Endodermal cell (in vitro differentiated cells): ENCODE measurements around the gene LINC00305. TPM values are rescaled to one million over a fixed set of nuclear protein-coding genes. Genes with fewer than 3 reads are reported as not detected.

ENCODE experiments used
- DNase-seq: peaks from one replicate; pipeline ENCODE4 v3.0.0-alpha.2; 2017
- H3K27ac ChIP-seq: 2 replicates; pipeline ENCODE4 v1.5.1; 2013; ENCODE audit warnings: mild to moderate bottlenecking, low read depth, low read length, moderate library complexity
- H3K27me3 ChIP-seq: 2 replicates; pipeline ENCODE4 v1.6.1; 2013; ENCODE audit warnings: mild to moderate bottlenecking, low read length, moderate library complexity; ENCODE audit not compliant: insufficient read depth, control insufficient read depth, poor library complexity, severe bottlenecking
- H3K36me3 ChIP-seq: 2 replicates; pipeline ENCODE4 v1.7.0; 2013; ENCODE audit warnings: mild to moderate bottlenecking, low read length, moderate library complexity; ENCODE audit not compliant: control insufficient read depth, insufficient read depth
- H3K4me1 ChIP-seq: one replicate; pipeline ENCODE4 v1.7.0; 2013; ENCODE audit warnings: low read length; ENCODE audit not compliant: control insufficient read depth, insufficient read depth
- H3K4me3 ChIP-seq: 2 replicates; pipeline ENCODE4 v1.5.1; 2013; ENCODE audit warnings: mild to moderate bottlenecking, low read length, moderate library complexity
- H3K9ac ChIP-seq: 2 replicates; pipeline ENCODE4 v1.6.1; 2013; ENCODE audit warnings: mild to moderate bottlenecking, low read length, moderate library complexity; ENCODE audit not compliant: poor library complexity, severe bottlenecking; ENCODE audit errors: extremely low read depth
- H3K9me3 ChIP-seq: 2 replicates; pipeline ENCODE4 v1.6.1; 2013; ENCODE audit warnings: mild to moderate bottlenecking, low read length, moderate library complexity; ENCODE audit not compliant: control insufficient read depth
- H3K27ac Mint-ChIP-seq: 2 replicates; pipeline ENCODE4 v1.8.0; 2020; ENCODE audit warnings: mixed read lengths
- H3K27me3 Mint-ChIP-seq: 2 replicates; pipeline ENCODE4 v1.8.0; 2021; ENCODE audit warnings: mild to moderate bottlenecking, mixed read lengths; ENCODE audit not compliant: insufficient read depth
- H3K36me3 Mint-ChIP-seq: 2 replicates; pipeline ENCODE4 v1.8.0; 2020; ENCODE audit warnings: low read depth, mixed read lengths
- H3K4me1 Mint-ChIP-seq: 2 replicates; pipeline ENCODE4 v1.8.0; 2020; ENCODE audit warnings: mixed read lengths
- H3K4me3 Mint-ChIP-seq: 2 replicates; pipeline ENCODE4 v1.8.0; 2020; ENCODE audit warnings: mild to moderate bottlenecking, moderate library complexity, mixed read lengths
- H3K9me3 Mint-ChIP-seq: 2 replicates; pipeline ENCODE4 v1.8.0; 2020; ENCODE audit warnings: mild to moderate bottlenecking, mixed read lengths
- WGBS, 2 experiments: methylation state at CpG; one replicate each; pipeline versions ENCODE4 v1.1.5 to v1.1.7; 2013; ENCODE audit warnings: missing lambda C conversion rate in 2 of 2, mixed read lengths in 1 of 2; ENCODE audit not compliant: insufficient coverage in 1 of 2, insufficient read length in 1 of 2; 5-methylcytosine and 5-hydroxymethylcytosine counted together
- total RNA-seq, 2 donors: library from RNA; stranded (reverse); fragmentation: NEBNext Ultra II Directional in 1 of 2; extraction: Animal tissue kit (Norgen Biotek cat#: 25700) in 1 of 2; gene quantifications; 2 replicates in 1 of 2; 3 replicates in 1 of 2; pipeline ENCODE4 v1.2.1, GENCODE V29; 2021
- TF ChIP-seq, protein P1 (sequence below): fragments of 200-600 bp; sonication (generic); conservative IDR thresholded peaks from 2 replicates; pipeline ENCODE4 v1.5.0; 2021; ENCODE audit warnings: antibody characterized with exemption, mild to moderate bottlenecking

LINC00305 gene
- total RNA-seq, 2 donors from 2014 or later, result not detected

GRCh38 chr18:64131314-64131713 is 17.6 kb downstream of the LINC00305 start:
- H3K9me3 Mint-ChIP-seq, result no peaks in the 10 kb centered on the region
- Histone ChIP-seq H3K4me3 (no peak overlapping the region), H3K27ac (no peak overlapping the region), H3K9me3 (no peaks in the 10 kb centered on the region), H3K36me3 (no peaks in the 10 kb centered on the region), H3K27me3 (no peaks in the 10 kb centered on the region), H3K9ac (no peak overlapping the region), H3K4me1 (peaks cover 5% of the 10 kb centered on the region)
- 92 to 100% methylated on average over 1 to 2 of the region's 2 CpGs for WGBS, 2 experiments
- H3K4me1 Mint-ChIP-seq, result peaks cover 17% of the 10 kb centered on the region
- TF ChIP-seq, protein P1, sequence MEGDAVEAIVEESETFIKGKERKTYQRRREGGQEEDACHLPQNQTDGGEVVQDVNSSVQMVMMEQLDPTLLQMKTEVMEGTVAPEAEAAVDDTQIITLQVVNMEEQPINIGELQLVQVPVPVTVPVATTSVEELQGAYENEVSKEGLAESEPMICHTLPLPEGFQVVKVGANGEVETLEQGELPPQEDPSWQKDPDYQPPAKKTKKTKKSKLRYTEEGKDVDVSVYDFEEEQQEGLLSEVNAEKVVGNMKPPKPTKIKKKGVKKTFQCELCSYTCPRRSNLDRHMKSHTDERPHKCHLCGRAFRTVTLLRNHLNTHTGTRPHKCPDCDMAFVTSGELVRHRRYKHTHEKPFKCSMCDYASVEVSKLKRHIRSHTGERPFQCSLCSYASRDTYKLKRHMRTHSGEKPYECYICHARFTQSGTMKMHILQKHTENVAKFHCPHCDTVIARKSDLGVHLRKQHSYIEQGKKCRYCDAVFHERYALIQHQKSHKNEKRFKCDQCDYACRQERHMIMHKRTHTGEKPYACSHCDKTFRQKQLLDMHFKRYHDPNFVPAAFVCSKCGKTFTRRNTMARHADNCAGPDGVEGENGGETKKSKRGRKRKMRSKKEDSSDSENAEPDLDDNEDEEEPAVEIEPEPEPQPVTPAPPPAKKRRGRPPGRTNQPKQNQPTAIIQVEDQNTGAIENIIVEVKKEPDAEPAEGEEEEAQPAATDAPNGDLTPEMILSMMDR, result no peak
- no peak overlapping the region for H3K4me3 Mint-ChIP-seq
- H3K27me3 Mint-ChIP-seq, result no peaks in the 10 kb centered on the region
- no peak for DNase-seq
- H3K27ac Mint-ChIP-seq, result no peak overlapping the region
- no peaks in the 10 kb centered on the region for H3K36me3 Mint-ChIP-seq

GRCh38 chr18:64127172-64127571 is 21.7 kb downstream of the LINC00305 start:
- WGBS, 2 experiments, result 87 to 100% methylated on average over 2 of the region's 2 CpGs
- TF ChIP-seq, protein P1, result no peak
- Mint-ChIP-seq H3K9me3 (no peaks in the 10 kb centered on the region), H3K27ac (peak overlapping the region; percentile 11), H3K27me3 (no peaks in the 10 kb centered on the region), H3K4me3 (no peak overlapping the region), H3K36me3 (no peaks in the 10 kb centered on the region), H3K4me1 (no peaks in the 10 kb centered on the region)
- Histone ChIP-seq H3K36me3 (no peaks in the 10 kb centered on the region), H3K27ac (no peak overlapping the region), H3K9ac (no peak overlapping the region), H3K4me3 (no peak overlapping the region), H3K27me3 (no peaks in the 10 kb centered on the region), H3K4me1 (no peaks in the 10 kb centered on the region), H3K9me3 (no peaks in the 10 kb centered on the region)
- DNase-seq, result no peak

GRCh38 chr18:64119916-64120315 is 29.0 kb downstream of the LINC00305 start:
- WGBS, 2 experiments, result 92% methylated on average over 1 of the region's 1 CpG; no CpG with 5 or more reads in 1 of the 2 experiments
- H3K4me1 ChIP-seq, result peaks cover 5% of the 10 kb centered on the region
- Mint-ChIP-seq H3K27ac (no peak overlapping the region), H3K9me3 (no peaks in the 10 kb centered on the region), H3K4me3 (no peak overlapping the region), H3K4me1 (peaks cover 14% of the 10 kb centered on the region), H3K27me3 (no peaks in the 10 kb centered on the region), H3K36me3 (no peaks in the 10 kb centered on the region)
- no peak for DNase-seq
- TF ChIP-seq, protein P1, result peak; percentile 49
- H3K9ac ChIP-seq, result no peak overlapping the region
- H3K4me3 ChIP-seq, result no peak overlapping the region
- no peaks in the 10 kb centered on the region for H3K9me3 ChIP-seq
- H3K27me3 ChIP-seq, result no peaks in the 10 kb centered on the region
- H3K27ac ChIP-seq, result no peak overlapping the region
- H3K36me3 ChIP-seq, result no peaks in the 10 kb centered on the region
